Bone marrow (tissue), 2 donors: ENCODE results near the gene ADAMTS3.
"Not testable (repeated sequence)": the region's sequence is repeated elsewhere in the genome, so short reads cannot be mapped to it uniquely, and the experiment has no call there.

Source experiments
- DNase-seq, 2 donors: peaks; one replicate each; lab custom pipeline; 2025; lab: John Stamatoyannopoulos, UW

ADAMTS3 gene

GRCh38 chr4:72553540-72554337, 15.3 kb downstream of the ADAMTS3 start:
- no peak for DNase-seq

- DNase-seq = no peak
Measured at GRCh38 chr4:72552447-72552846, 16.6 kb downstream of the ADAMTS3 start.

- no peak for DNase-seq
Measured at GRCh38 chr4:72546456-72546855, 22.6 kb downstream of the ADAMTS3 start.

- not testable (repeated sequence) for DNase-seq
Measured at GRCh38 chr4:72540694-72541093, 28.3 kb downstream of the ADAMTS3 start.

GRCh38 chr4:72538006-72538405, 31.0 kb downstream of the ADAMTS3 start:
- DNase-seq = no peak

GRCh38 chr4:72536443-72536842, 32.6 kb downstream of the ADAMTS3 start:
- no peak for DNase-seq

GRCh38 chr4:72531768-72532290, 37.2 kb downstream of the ADAMTS3 start:
- no peak for DNase-seq

- DNase-seq = peak in 1 of 2 donors; percentile 4
Measured at GRCh38 chr4:72531322-72531721, 37.7 kb downstream of the ADAMTS3 start.

GRCh38 chr4:72529148-72529822, 39.7 kb downstream of the ADAMTS3 start:
- DNase-seq = no peak

- DNase-seq = no peak
Measured at GRCh38 chr4:72527038-72527646, 41.9 kb downstream of the ADAMTS3 start.

- DNase-seq = no peak
Measured at GRCh38 chr4:72525938-72526337, 43.1 kb downstream of the ADAMTS3 start.

GRCh38 chr4:72522440-72522839, 46.6 kb downstream of the ADAMTS3 start:
- DNase-seq = no peak

- no peak for DNase-seq
Measured at GRCh38 chr4:72513227-72513626, 55.8 kb downstream of the ADAMTS3 start.

- no peak for DNase-seq
Measured at GRCh38 chr4:72507860-72508419, 61.1 kb downstream of the ADAMTS3 start.

GRCh38 chr4:72507167-72507566, 61.9 kb downstream of the ADAMTS3 start:
- DNase-seq = no peak

GRCh38 chr4:72505314-72505744, 63.7 kb downstream of the ADAMTS3 start:
- DNase-seq = peak in 1 of 2 donors; percentile 1

GRCh38 chr4:72500214-72500613, 68.8 kb downstream of the ADAMTS3 start:
- DNase-seq = no peak

- no peak for DNase-seq
Measured at GRCh38 chr4:72496119-72496518, 72.9 kb downstream of the ADAMTS3 start.

GRCh38 chr4:72494156-72494555, 74.9 kb downstream of the ADAMTS3 start:
- no peak for DNase-seq

- no peak for DNase-seq
Measured at GRCh38 chr4:72489267-72489666, 79.8 kb downstream of the ADAMTS3 start.

- no peak for DNase-seq
Measured at GRCh38 chr4:72486991-72487390, 82.0 kb downstream of the ADAMTS3 start.

- no peak for DNase-seq
Measured at GRCh38 chr4:72484981-72485380, 84.0 kb downstream of the ADAMTS3 start.
